T47D (cell line): ENCODE measurements around the gene ORC6.

Experiments
- DNase-seq, 2 experiments: peaks; one replicate each; pipeline versions ENCODE4 v3.0.0 to v3.0.0-alpha.2; 2011 to 2012; ENCODE audit warnings: low read depth in 1 of 2, low spot score in 1 of 2
- JUND ChIP-seq: IDR thresholded peaks from 2 replicates; pipeline ENCODE4 v1.6.1; 2012; ENCODE audit warnings: low read depth
- in situ Hi-C: cut with HindIII; loops from 2 replicates; pipeline ENCODE4 v1.10.0; 2016; ENCODE audit warnings: low sequenced_read_pairs, low pct_unique_long_range_greater_than_20kb

ORC6 gene

DNA sequence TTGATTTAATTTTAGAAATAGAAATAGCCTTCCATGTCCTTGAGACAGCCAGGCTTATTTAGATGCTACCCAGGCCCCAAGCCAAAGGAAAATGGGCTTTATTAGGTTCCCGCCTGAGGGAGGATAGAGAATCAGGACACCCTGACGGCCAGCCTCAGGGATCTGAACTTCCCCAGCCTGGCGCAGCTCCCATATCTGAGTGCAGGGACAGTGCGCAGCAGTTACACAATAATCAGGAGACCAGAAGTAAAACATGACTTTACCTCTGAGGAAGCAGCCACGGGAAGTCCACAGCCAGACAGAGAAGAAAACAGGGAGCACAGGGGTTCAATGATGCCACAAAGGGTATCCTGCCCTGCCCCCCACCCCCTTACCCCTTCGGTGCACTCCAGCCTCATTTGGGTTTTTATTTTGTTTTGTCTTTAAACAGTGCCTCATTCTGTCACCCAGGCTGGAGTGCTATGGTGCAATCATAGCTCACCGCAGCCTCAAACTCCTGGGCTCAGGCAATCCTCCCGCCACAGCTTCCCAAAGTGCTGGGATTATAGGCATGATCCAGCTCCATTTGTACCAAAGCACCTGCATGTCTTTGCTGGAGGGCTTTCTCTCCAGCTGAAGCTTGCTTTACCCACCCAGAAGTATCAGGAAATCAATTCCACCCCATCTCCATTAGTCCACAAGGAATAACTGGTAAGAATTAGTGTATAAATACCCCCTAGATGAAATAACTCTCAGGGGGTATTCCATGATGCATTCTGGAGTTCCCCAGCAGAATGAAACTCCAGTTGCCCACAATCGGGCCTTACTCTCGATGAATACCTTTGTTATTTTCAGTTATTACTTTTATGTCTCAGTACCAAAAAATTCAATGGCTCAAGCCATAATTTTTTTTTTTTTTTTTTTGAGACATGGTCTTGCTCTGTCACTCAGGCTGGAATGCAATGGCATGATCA is 21.9 kb downstream of the ORC6 start:
- DNase-seq = no peak
- TF ChIP-seq JUND = no peak
- in situ Hi-C loops = no loop called here

GRCh38 chr16:46712911-46713310 is 23.5 kb downstream of the ORC6 start:
- in situ Hi-C loops = no loop called here
- no peak for TF ChIP-seq JUND
- DNase-seq = no peak

DNA sequence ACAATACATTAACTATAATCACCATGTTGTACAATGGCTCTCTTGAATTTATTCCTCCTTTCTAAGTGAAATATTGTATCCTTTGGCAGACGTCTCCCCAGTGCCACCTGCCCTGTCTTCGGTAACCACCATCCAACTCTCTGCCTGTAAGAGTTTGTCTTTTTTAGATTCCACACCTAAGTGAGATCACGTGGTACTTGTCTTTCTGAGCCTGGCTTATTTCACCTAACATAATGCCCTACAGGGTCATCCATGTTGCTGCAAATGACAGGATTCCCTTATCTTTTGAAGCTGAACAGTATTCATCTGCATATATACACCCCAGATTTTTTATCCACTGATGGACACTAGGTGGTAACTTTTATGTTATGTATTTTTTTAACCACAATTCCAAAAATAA is 24.2 kb downstream of the ORC6 start:
- DNase-seq = no peak
- in situ Hi-C loops = no loop called here
- no peak for TF ChIP-seq JUND

DNA sequence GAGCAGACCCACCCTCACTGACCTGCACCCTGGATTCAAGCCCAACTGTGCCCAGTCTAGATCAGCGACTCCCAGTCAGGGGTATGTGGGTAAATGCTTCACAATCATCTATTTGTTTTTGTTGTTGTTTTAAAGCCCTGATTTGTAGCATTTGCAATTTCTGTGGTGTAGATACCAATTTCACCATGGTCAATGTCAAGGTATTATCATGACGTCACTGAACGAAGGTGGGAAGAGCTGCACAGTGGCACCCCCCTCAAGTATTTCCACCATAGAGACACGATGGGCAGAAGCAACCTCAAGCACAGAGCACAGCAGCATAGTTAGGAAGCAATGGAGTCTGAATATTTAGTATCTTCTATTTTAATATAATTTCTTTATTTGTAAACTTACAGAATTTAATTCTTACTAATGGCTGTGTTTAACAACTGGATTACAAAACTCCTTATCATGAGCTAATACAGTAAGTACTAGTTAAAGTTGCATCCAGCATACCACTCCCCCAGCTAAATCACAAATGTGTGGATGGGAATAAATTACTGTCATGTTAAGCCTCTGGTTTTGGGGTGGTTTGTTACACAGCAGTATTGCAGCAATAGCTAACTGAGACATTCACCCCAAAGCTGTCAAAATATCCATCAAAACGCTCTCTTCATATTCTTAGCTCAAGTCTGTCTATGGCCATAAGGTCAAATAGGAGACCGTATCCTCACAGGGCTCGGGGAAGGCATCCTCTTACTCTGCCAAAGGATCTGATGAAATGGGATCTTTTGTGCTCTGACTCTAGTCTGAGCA is 25.5 kb downstream of the ORC6 start:
- in situ Hi-C loops = no loop called here
- DNase-seq = no peak
- TF ChIP-seq JUND = no peak

DNA sequence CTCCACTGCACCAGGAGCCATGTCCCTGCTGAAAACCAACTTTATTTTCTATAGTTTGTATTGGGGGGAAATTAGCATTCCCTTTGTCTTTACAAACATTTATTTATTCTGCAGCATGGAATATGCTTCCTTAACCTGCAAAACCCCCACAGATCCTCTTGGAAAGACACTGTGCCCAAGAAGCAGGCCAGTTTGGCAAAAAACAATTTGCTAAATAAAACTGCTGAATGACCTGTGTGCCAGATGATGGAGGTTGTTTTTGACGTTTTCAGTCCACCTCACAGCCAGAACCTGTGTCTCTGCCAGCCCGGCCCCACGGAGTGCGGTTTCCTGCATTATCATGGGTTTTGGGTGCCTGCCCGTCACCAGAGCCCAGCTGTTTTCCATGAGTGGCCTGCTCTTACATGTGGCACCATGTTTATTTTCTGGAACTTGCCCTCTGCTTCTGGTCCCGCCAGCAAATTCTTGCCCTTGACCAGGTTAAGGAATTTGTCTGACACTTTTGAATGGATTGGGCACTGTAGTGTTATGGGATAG is 26.4 kb downstream of the ORC6 start:
- in situ Hi-C loops = no loop called here
- no peak for TF ChIP-seq JUND
- DNase-seq = no peak

DNA sequence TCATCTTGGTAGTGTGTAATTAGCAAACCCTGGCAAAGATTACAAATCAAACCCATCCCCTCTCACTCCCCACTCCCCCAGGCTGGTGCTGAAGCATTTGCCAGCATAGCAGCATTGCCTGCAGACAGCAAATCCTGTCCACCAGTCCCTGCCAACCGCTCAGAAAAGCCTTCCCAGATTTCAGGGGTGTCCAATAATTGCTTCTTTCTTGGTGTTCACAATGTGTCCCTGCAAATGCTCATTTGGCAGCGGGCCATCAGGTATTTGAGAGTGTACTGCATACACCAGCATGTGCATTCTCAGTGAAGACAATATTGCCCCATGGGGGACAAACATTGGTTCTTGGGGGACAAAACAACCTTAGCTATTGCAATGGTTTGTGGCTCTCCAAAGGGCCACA is 28.2 kb downstream of the ORC6 start:
- TF ChIP-seq JUND = no peak
- in situ Hi-C loops = no loop called here
- DNase-seq = no peak

DNA sequence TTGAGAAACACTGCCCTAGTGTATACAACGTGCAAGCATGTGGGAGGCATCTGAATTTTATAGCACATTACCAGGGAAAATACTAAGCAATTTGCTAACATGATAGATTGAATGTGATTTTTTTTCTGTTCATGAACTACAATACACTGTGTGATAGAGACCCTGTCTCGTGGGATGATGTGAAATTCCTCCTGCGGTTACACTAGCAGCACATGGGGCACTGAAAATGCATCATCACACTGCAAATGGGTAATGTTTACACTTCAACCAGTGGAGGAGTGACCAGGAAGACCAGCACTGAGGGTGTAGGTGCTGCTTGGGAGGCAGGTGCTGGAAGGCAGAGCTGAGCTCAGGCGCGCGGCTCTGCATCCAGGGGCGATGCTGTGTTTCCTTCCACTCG is 28.8 kb downstream of the ORC6 start:
- TF ChIP-seq JUND = no peak

GRCh38 chr16:46719528-46719927 is 30.1 kb downstream of the ORC6 start:
- in situ Hi-C loops = no loop called here
- no peak for DNase-seq
- TF ChIP-seq JUND = no peak

More for the DNA sequence above, 28.8 kb downstream of the ORC6 start:
- no peak for DNase-seq
- in situ Hi-C loops = no loop called here

DNA sequence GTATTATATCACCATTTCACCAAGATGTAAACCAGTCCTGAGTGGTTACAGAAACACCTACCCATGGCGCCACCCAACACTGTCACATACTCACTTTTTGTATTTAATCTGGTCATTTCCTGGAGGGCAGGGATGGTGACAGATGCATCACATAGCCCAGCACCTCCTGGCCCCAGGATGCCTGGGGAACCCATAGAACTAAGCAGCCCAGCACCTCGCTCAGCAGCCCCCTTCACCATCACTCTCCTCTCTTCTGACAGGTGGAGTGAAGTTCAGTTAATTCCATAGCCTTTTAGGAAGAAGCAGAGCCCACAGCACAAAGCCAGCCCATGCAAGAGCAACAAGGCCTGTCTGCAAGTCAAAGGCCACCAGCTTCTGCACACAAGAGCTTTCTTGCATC is 31.2 kb downstream of the ORC6 start:
- TF ChIP-seq JUND = no peak
- DNase-seq = no peak
- in situ Hi-C loops = no loop called here

DNA sequence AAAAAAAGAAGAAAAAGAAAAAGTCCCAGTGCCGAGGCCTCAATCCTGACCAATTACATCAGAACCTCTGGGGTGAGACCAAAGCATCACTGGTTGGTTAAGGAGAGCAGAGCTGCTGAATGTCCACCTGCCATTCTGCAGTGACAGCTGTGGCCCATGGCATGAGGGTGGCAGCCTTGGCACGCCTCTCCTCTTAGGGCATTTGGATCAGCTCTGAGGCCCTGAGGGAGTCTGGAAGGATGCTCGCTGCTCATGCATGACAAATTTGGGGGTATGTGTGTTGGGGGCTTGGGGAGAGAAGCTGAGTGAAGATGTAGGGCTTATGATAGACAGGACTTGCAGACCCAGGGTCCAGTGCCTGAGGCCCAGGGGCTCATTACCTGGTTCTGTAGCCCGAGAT is 32.4 kb downstream of the ORC6 start:
- DNase-seq = no peak
- in situ Hi-C loops = no loop called here
- no peak for TF ChIP-seq JUND

- TF ChIP-seq JUND = no peak
- no peak for DNase-seq
- in situ Hi-C loops = no loop called here
Observed at GRCh38 chr16:46727184-46727583, 37.7 kb downstream of the ORC6 start.

DNA sequence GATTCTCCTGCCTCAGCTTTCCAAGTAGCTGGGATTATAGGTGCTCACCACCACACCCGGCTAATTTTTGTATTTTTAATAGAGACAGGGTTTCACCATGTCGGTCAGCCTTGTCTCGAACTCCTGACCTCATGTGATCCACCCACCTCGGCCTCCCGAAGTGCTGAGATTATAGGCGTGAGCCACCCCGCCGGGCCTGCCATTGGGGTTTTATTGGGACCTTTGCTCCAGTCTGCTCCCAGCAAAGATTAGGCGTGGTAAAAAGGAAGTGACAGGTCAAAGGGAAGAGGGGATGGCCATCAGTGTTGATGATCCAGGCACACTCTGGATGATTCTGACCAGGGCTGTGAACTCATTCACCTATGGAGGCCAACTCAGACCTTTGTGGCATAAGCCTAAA is 38.2 kb downstream of the ORC6 start:
- in situ Hi-C loops = no loop called here
- no peak for DNase-seq
- no peak for TF ChIP-seq JUND

- no peak for DNase-seq
- in situ Hi-C loops = no loop called here
- no peak for TF ChIP-seq JUND
Observed at GRCh38 chr16:46728806-46729205, 39.3 kb downstream of the ORC6 start.
